IPS-15b (cell line): Measurements from ENCODE around the gene KRT33A.

Experiments used
- H3K27me3 ChIP-seq: one replicate; pipeline ENCODE4 v1.6.1; 2013; ENCODE audit warnings: low read length; ENCODE audit not compliant: control insufficient read depth, insufficient read depth
- H3K36me3 ChIP-seq: one replicate; pipeline ENCODE4 v1.6.1; 2013; ENCODE audit warnings: low read length; ENCODE audit not compliant: control insufficient read depth, insufficient read depth
- H3K4me1 ChIP-seq: one replicate; pipeline ENCODE4 v1.6.1; 2013; ENCODE audit warnings: mild to moderate bottlenecking, low read length; ENCODE audit not compliant: control insufficient read depth, insufficient read depth
- H3K4me3 ChIP-seq: one replicate; pipeline ENCODE4 v1.5.1; 2013; ENCODE audit warnings: low read depth, low read length
- H3K9ac ChIP-seq: one replicate; pipeline ENCODE4 v1.6.1; 2013; ENCODE audit warnings: low read depth, mild to moderate bottlenecking, low read length
- H3K9me3 ChIP-seq: one replicate; pipeline ENCODE4 v1.6.1; 2013; ENCODE audit warnings: mild to moderate bottlenecking, low read length; ENCODE audit not compliant: control insufficient read depth, insufficient read depth

Gene KRT33A

GRCh38 chr17:41307647-41308046, 43.0 kb downstream of the KRT33A start:
- H3K4me3 ChIP-seq: no peak overlapping the region
- H3K36me3 ChIP-seq: no peaks in the 10 kb centered on the region
- no peaks in the 10 kb centered on the region for H3K9me3 ChIP-seq
- H3K4me1 ChIP-seq: no peaks in the 10 kb centered on the region
- H3K27me3 ChIP-seq: no peaks in the 10 kb centered on the region
- no peak overlapping the region for H3K9ac ChIP-seq

GRCh38 chr17:41304091-41304490, 46.5 kb downstream of the KRT33A start:
- Histone ChIP-seq H3K36me3 (no peaks in the 10 kb centered on the region), H3K4me1 (no peaks in the 10 kb centered on the region), H3K9me3 (no peaks in the 10 kb centered on the region), H3K27me3 (no peaks in the 10 kb centered on the region), H3K9ac (no peak overlapping the region), H3K4me3 (no peak overlapping the region)

- Histone ChIP-seq H3K9ac (no peak overlapping the region), H3K4me1 (no peaks in the 10 kb centered on the region), H3K9me3 (no peaks in the 10 kb centered on the region), H3K4me3 (no peak overlapping the region), H3K36me3 (no peaks in the 10 kb centered on the region), H3K27me3 (no peaks in the 10 kb centered on the region)
These were observed 47.6 kb downstream of the KRT33A start for GRCh38 chr17:41302981-41303380.

- Histone ChIP-seq H3K27me3 (no peaks in the 10 kb centered on the region), H3K9ac (no peak within 1 kb of the TSS), H3K36me3 (no peaks in the 10 kb centered on the region), H3K4me3 (no peak within 1 kb of the TSS), H3K4me1 (no peaks in the 10 kb centered on the region), H3K9me3 (no peaks in the 10 kb centered on the region)
These were observed 48.4 kb downstream of the KRT33A start, which contains the start of gene KRTAP29-1 for GRCh38 chr17:41301916-41302901. Gene KRTAP29-1, minus strand, starts transcription at chr17:41302851. Its CDS starts 0 bp downstream, at chr17:41302851.

- no peak overlapping the region for H3K4me3 ChIP-seq
- no peaks in the 10 kb centered on the region for H3K9me3 ChIP-seq
- H3K36me3 ChIP-seq: no peaks in the 10 kb centered on the region
- H3K9ac ChIP-seq: no peak overlapping the region
- H3K27me3 ChIP-seq: no peaks in the 10 kb centered on the region
- H3K4me1 ChIP-seq: no peaks in the 10 kb centered on the region
These were observed 49.3 kb downstream of the KRT33A start for GRCh38 chr17:41301204-41301790.

- Histone ChIP-seq H3K4me1 (no peaks in the 10 kb centered on the region), H3K27me3 (no peaks in the 10 kb centered on the region), H3K9ac (peak overlapping the region; percentile 24), H3K4me3 (peak overlapping the region; percentile 35), H3K36me3 (no peaks in the 10 kb centered on the region), H3K9me3 (no peaks in the 10 kb centered on the region)
These were observed 52.0 kb downstream of the KRT33A start for GRCh38 chr17:41298458-41299135.

GRCh38 chr17:41296846-41297245, 53.8 kb downstream of the KRT33A start:
- no peaks in the 10 kb centered on the region for H3K36me3 ChIP-seq
- no peaks in the 10 kb centered on the region for H3K27me3 ChIP-seq
- H3K4me3 ChIP-seq: no peak overlapping the region
- H3K9ac ChIP-seq: no peak overlapping the region
- no peaks in the 10 kb centered on the region for H3K9me3 ChIP-seq
- H3K4me1 ChIP-seq: no peaks in the 10 kb centered on the region
